AG04450 (cell line): ENCODE results near the gene ATP2C2. TPM values are rescaled to one million over a fixed set of nuclear protein-coding genes. Genes with fewer than 3 reads are reported as not detected.
"Not testable (repeated sequence)": the region's sequence is repeated elsewhere in the genome, so short reads cannot be mapped to it uniquely, and the experiment has no call there.

Experiments
- CTCF ChIA-PET: fragments of 300-600, 350-600 bp; formaldehyde crosslinking; extraction: SDS; loops from one replicate; lab custom pipeline; 2022; ENCODE audit warnings: antibody characterized with exemption, inconsistent platforms; lab: Charles Lee
- POLR2A ChIA-PET: fragments of 350-600 bp; formaldehyde crosslinking; extraction: SDS; loops from one replicate; lab custom pipeline; 2021; ENCODE audit warnings: antibody characterized with exemption, inconsistent platforms; lab: Yijun Ruan, JAX
- DNase-seq: peaks from one replicate; pipeline ENCODE4 v3.0.0-alpha.2; 2011; ENCODE audit warnings: low read depth, low spot score
- H3K27ac ChIP-seq: one replicate; pipeline ENCODE4 v1.5.1; 2012; ENCODE audit warnings: low read depth, low read length, control low read depth
- H3K27me3 ChIP-seq: one replicate; pipeline ENCODE4 v1.6.0; 2012; ENCODE audit warnings: low read length; ENCODE audit not compliant: control insufficient read depth, insufficient read depth
- H3K4me3 ChIP-seq: 2 replicates; pipeline ENCODE4 v1.5.1; 2011; ENCODE audit warnings: mild to moderate bottlenecking, low read depth, low read length, control low read depth
- H3K9me3 ChIP-seq: 2 replicates; pipeline ENCODE4 v1.5.1; 2012; ENCODE audit warnings: low read length; ENCODE audit not compliant: control insufficient read depth, insufficient read depth
- CTCF ChIP-seq: IDR thresholded peaks from 2 replicates; pipeline ENCODE4 v1.5.1; 2011; ENCODE audit warnings: low read depth, low read length, control low read depth, inconsistent platforms
- polyA plus RNA-seq: library from polyadenylated mRNA; depleted of rRNA; stranded (reverse); fragments of >200 nt; gene quantifications from 2 replicates; pipeline ENCODE4 v1.2.3, GENCODE V29; 2011

ATP2C2 gene
- polyA plus RNA-seq, 1 experiment = not detected

GRCh38 chr16:84398701-84399100, 30.4 kb downstream of the ATP2C2 start:
- Histone ChIP-seq H3K9me3 (no peaks in the 10 kb centered on the region), H3K27me3 (peaks cover 11% of the 10 kb centered on the region), H3K27ac (no peak overlapping the region), H3K4me3 (no peak overlapping the region)
- no peak for DNase-seq
- ChIA-PET CTCF (interaction anchor here (1.2 kb wide), 1 partner anchor 212 kb away, joined by 4 read pairs; the partner anchor contains the start of gene TAF1C), POLR2A (no interaction called here)
- TF ChIP-seq CTCF = no peak

- POLR2A ChIA-PET, H3K4me3 ChIP-seq, H3K9me3 ChIP-seq, H3K27ac ChIP-seq, DNase-seq: not testable (repeated sequence)
- peaks cover 15% of the 10 kb centered on the region for H3K27me3 ChIP-seq
- CTCF ChIA-PET = interaction anchor here (0.8 kb wide), 1 partner anchor 85 kb away, joined by 5 read pairs; no protein-coding TSS in a partner anchor
These were observed 31.6 kb downstream of the ATP2C2 start for GRCh38 chr16:84399912-84400311.

- CTCF ChIA-PET, H3K27ac ChIP-seq, H3K9me3 ChIP-seq, H3K4me3 ChIP-seq, POLR2A ChIA-PET, DNase-seq: not testable (repeated sequence)
- H3K27me3 ChIP-seq = peaks cover 32% of the 10 kb centered on the region
These were observed 35.1 kb downstream of the ATP2C2 start for GRCh38 chr16:84403435-84403834.

- Histone ChIP-seq H3K4me3 (no peak overlapping the region), H3K27me3 (peaks cover 32% of the 10 kb centered on the region), H3K27ac (no peak overlapping the region), H3K9me3 (no peaks in the 10 kb centered on the region; the same call in 1 of the 2 replicates)
- CTCF ChIA-PET = no interaction called here
- no peak for TF ChIP-seq CTCF
- DNase-seq = no peak
- POLR2A ChIA-PET = no interaction called here
These were observed 36.0 kb downstream of the ATP2C2 start for GRCh38 chr16:84404324-84404723.

- CTCF ChIA-PET = no interaction called here
- POLR2A ChIA-PET = no interaction called here
These were observed 36.8 kb downstream of the ATP2C2 start for GRCh38 chr16:84404936-84405639.

More at GRCh38 chr16:84404936-84405639, 36.8 kb downstream of the ATP2C2 start:
- Histone ChIP-seq H3K4me3 (no peak overlapping the region), H3K27ac (no peak overlapping the region), H3K27me3 (peaks cover 32% of the 10 kb centered on the region), H3K9me3 (no peaks in the 10 kb centered on the region; the same call in 1 of the 2 replicates)
- TF ChIP-seq CTCF = no peak
- DNase-seq = no peak
